Gastrocnemius medialis (tissue), 4 donors: Measurements from ENCODE around the gene RMC1. TPM values are rescaled to one million over a fixed set of nuclear protein-coding genes. Genes with fewer than 3 reads are reported as not detected.
"Not testable (repeated sequence)": the region's sequence is repeated elsewhere in the genome, so short reads cannot be mapped to it uniquely, and the experiment has no call there.

ENCODE experiments used
- ATAC-seq, 2 donors: fragments of 150-250 bp; one replicate each; pipeline ENCODE4 v1.9.1; 2016
- DNase-seq, 2 donors: peaks; one replicate each; pipeline ENCODE4 v3.0.0-alpha.2; 2019
- H3K27ac ChIP-seq, 4 donors: fragments of 200-600 bp; sonication (generic); 1 replicate in 1 of 4; 2 replicates in 3 of 4; pipeline ENCODE4 v1.5.1; 2016 to 2018; ENCODE audit warnings: mild to moderate bottlenecking in 2 of 4, moderate library complexity in 1 of 4
- H3K27me3 ChIP-seq, 3 donors: fragments of 200-600 bp; sonication (generic) in 2 of 3; 1 replicate in 1 of 3; 2 replicates in 2 of 3; pipeline versions ENCODE4 v1.5.1 to v1.6.0; 2016 to 2019; ENCODE audit warnings: mild to moderate bottlenecking in 1 of 3, moderate library complexity in 1 of 3
- H3K36me3 ChIP-seq, 2 donors: fragments of 200-600 bp; sonication (generic) in 1 of 2; one replicate each; pipeline ENCODE4 v1.5.1; 2017 to 2018
- H3K4me1 ChIP-seq, 2 donors: fragments of 200-600 bp; sonication (generic) in 1 of 2; one replicate each; pipeline ENCODE4 v1.5.1; 2016 to 2017; ENCODE audit warnings: mild to moderate bottlenecking in 2 of 2
- H3K4me3 ChIP-seq, 4 donors: fragments of 200-600 bp; sonication (generic) in 3 of 4; 1 replicate in 1 of 4; 2 replicates in 3 of 4; pipeline ENCODE4 v1.5.1; 2016 to 2019; ENCODE audit warnings: mild to moderate bottlenecking in 2 of 4
- H3K9me3 ChIP-seq, 3 donors: fragments of 200-600 bp; sonication (generic) in 2 of 3; 1 replicate in 1 of 3; 2 replicates in 2 of 3; pipeline ENCODE4 v1.5.1; 2016 to 2019
- CTCF ChIP-seq, 5 experiments: fragments of 450-650 bp in 3 of 5; fragments of 200-600 bp in 2 of 5; sonication (generic) in 2 of 5; IDR thresholded peaks in 4 of 5; conservative IDR thresholded peaks in 1 of 5; 1 replicate in 4 of 5; 2 replicates in 1 of 5; pipeline ENCODE4 v1.5.1; 2016 to 2019; ENCODE audit warnings: antibody characterized with exemption in 5 of 5, mild to moderate bottlenecking in 3 of 5, moderate library complexity in 3 of 5
- POLR2A ChIP-seq, 2 donors: fragments of 450-650 bp; IDR thresholded peaks; one replicate each; pipeline ENCODE4 v1.6.1; 2017; ENCODE audit warnings: antibody characterized with exemption in 2 of 2, mild to moderate bottlenecking in 2 of 2, moderate library complexity in 2 of 2
- in situ Hi-C, 4 donors: fragments of 200-750 bp; cut with MboI; loops; one replicate each; pipeline versions ENCODE4 v1.15.0 to v1.8.0; 2017; ENCODE audit warnings: low sequenced_read_pairs in 4 of 4
- intact Hi-C: fragments of 100-400 bp; cut with DNase I; formaldehyde crosslinking; loops from one replicate; pipeline ENCODE4 v1.15.1; 2023; ENCODE audit warnings: low total_unique reads
- total RNA-seq, 4 donors: library from RNA; depleted of rRNA; stranded (reverse); fragments of >200 nt; gene quantifications; one replicate each; pipeline versions ENCODE4 v1.1.0 to v1.2.3, GENCODE V29; 2016

Gene RMC1
- total RNA-seq, 4 donors from 2014 or later = 20.1 to 27.3 (median 25.2) TPM

GRCh38 chr18:23506393-23506792 is 3.1 kb downstream of the RMC1 start:
- in situ Hi-C loops = loop anchor here in 1 of 4 donors (25.0 kb wide), 1 partner anchor 306 kb away; no protein-coding TSS in a partner anchor
- Histone ChIP-seq H3K36me3 (peaks cover 0 to 18% of the 10 kb centered on the region in 2 donors), H3K4me3 (no peak overlapping the region), H3K27me3 (no peaks in the 10 kb centered on the region), H3K27ac (no peak overlapping the region), H3K4me1 (peaks cover 16 to 22% of the 10 kb centered on the region in 2 donors), H3K9me3 (no peaks in the 10 kb centered on the region)
- intact Hi-C loops = loop anchor here (10.0 kb wide), 2 partner anchors 318 to 572 kb away; partner anchors contain the start of gene RBBP8
- no peak for DNase-seq
- TF ChIP-seq POLR2A (IDR thresholded peaks at IDR 0.05) (no peak), CTCF (IDR thresholded peaks at IDR 0.05 in 4 of 5, conservative IDR thresholded peaks at IDR 0.05 in 1 of 5) (no peak)
- no peak for ATAC-seq

- H3K27me3 ChIP-seq, intact Hi-C loops, H3K27ac ChIP-seq, DNase-seq, H3K4me1 ChIP-seq, H3K4me3 ChIP-seq, H3K9me3 ChIP-seq, ATAC-seq: not testable (repeated sequence)
- in situ Hi-C loops = loop anchor here in 3 of 4 donors (10.0 to 25.0 kb wide), 3 partner anchors 74 to 404 kb away; partner anchors contain the start of gene NPC1 (in 1 of the 3)
- H3K36me3 ChIP-seq = peaks cover 0 to 18% of the 10 kb centered on the region in 2 donors
These were observed 7.6 kb downstream of the RMC1 start for GRCh38 chr18:23510923-23511322.

GRCh38 chr18:23512216-23512615 is 8.9 kb downstream of the RMC1 start:
- H3K27ac ChIP-seq, intact Hi-C loops, H3K9me3 ChIP-seq, H3K4me1 ChIP-seq, DNase-seq, ATAC-seq, H3K27me3 ChIP-seq, H3K4me3 ChIP-seq: not testable (repeated sequence)
- in situ Hi-C loops = loop anchor here in 3 of 4 donors (10.0 to 25.0 kb wide), 3 partner anchors 73 to 403 kb away; partner anchors contain the start of gene NPC1 (in 1 of the 3)
- H3K36me3 ChIP-seq = peaks cover 0 to 26% of the 10 kb centered on the region in 2 donors

- no peaks in the 10 kb centered on the region for H3K9me3 ChIP-seq
- DNase-seq (no peak), ATAC-seq (no peak)
- H3K27ac ChIP-seq = no peak overlapping the region
- no peak overlapping the region for H3K4me3 ChIP-seq
- intact Hi-C loops (no loop called here), in situ Hi-C loops (loop anchor here in 3 of 4 donors (10.0 to 25.0 kb wide), 3 partner anchors 72 to 402 kb away; partner anchors contain the start of gene NPC1 (in 1 of the 3))
- TF ChIP-seq POLR2A (IDR thresholded peaks at IDR 0.05) = no peak
- H3K36me3 ChIP-seq = peaks cover 0 to 29% of the 10 kb centered on the region in 2 donors
- no peaks in the 10 kb centered on the region for H3K4me1 ChIP-seq
- H3K27me3 ChIP-seq = no peaks in the 10 kb centered on the region
These were observed 9.3 kb downstream of the RMC1 start for GRCh38 chr18:23512641-23513040.

- no peak overlapping the region for H3K27ac ChIP-seq
- TF ChIP-seq POLR2A (IDR thresholded peaks at IDR 0.05) = no peak
- TF ChIP-seq CTCF (IDR thresholded peaks at IDR 0.05 in 4 of 5, conservative IDR thresholded peaks at IDR 0.05 in 1 of 5) = peak; percentile 56 to 88 (median 75)
- no peaks in the 10 kb centered on the region for H3K27me3 ChIP-seq
- H3K9me3 ChIP-seq = no peaks in the 10 kb centered on the region
- peaks cover 8 to 44% of the 10 kb centered on the region in 2 donors for H3K36me3 ChIP-seq
- DNase-seq = peak; percentile 22 to 54
- no peak overlapping the region for H3K4me3 ChIP-seq
- in situ Hi-C loops = loop anchor here (5.0 to 25.0 kb wide), 5 partner anchors 66 to 399 kb away; partner anchors contain the start of gene NPC1 (in 3 of the 4)
- no peaks in the 10 kb centered on the region for H3K4me1 ChIP-seq
- intact Hi-C loops = loop anchor here (1.0 kb wide), 1 partner anchor 71 kb away; no protein-coding TSS in a partner anchor
- ATAC-seq = peak; percentile 86 to 93
These were observed 12.7 kb downstream of the RMC1 start for GRCh38 chr18:23515911-23516546.

GRCh38 chr18:23519734-23520133 is 16.4 kb downstream of the RMC1 start:
- peaks cover 8 to 76% of the 10 kb centered on the region in 2 donors for H3K36me3 ChIP-seq
- H3K27me3 ChIP-seq = no peaks in the 10 kb centered on the region
- DNase-seq = no peak
- H3K9me3 ChIP-seq = no peaks in the 10 kb centered on the region
- H3K27ac ChIP-seq = no peak overlapping the region
- no peak overlapping the region for H3K4me3 ChIP-seq
- no peak for ATAC-seq
- no peak for TF ChIP-seq POLR2A (IDR thresholded peaks at IDR 0.05)
- no peak for TF ChIP-seq CTCF (IDR thresholded peaks at IDR 0.05 in 4 of 5, conservative IDR thresholded peaks at IDR 0.05 in 1 of 5)
- in situ Hi-C loops = loop anchor here (5.0 to 25.0 kb wide), 5 partner anchors 63 to 395 kb away; partner anchors contain the start of gene NPC1 (in 3 of the 4)
- intact Hi-C loops = no loop called here
- H3K4me1 ChIP-seq = no peaks in the 10 kb centered on the region
